Fibroblast of gingiva (primary cell): Measurements from ENCODE around the gene OR5H14.
"Not testable (repeated sequence)": the region's sequence is repeated elsewhere in the genome, so short reads cannot be mapped to it uniquely, and the experiment has no call there.

ENCODE experiments used
- DNase-seq: peaks from one replicate; pipeline ENCODE4 v3.0.0-alpha.2; 2011; ENCODE audit warnings: low read depth

OR5H14 gene

GRCh38 chr3:98147179-98147578 lies at the start of gene OR5H14:
TSS of gene OR5H14 (plus strand) at chr3:98147479. CDS start at chr3:98149386, 1,907 bp downstream.
- no peak for DNase-seq

DNA sequence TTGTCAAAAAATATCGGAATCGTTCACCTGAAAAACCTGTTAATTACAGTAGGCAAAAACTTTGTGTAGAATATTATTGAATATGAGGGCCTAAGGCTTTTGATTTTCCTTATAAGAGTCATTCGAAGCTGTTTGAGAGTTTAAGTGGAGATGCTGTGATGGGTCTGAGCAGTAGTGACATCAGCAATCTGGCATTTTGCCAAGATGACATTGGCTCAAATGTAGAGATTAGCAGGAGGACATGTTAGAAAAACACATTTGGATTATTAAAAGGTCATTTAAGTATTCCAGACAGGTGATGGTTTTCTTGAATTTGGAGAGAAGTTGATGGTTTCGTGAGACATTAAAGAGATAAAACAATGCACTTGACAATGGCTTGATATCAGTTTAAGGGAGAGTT lies 47.4 kb upstream of the OR5H14 start:
- no peak for DNase-seq

- no peak for DNase-seq
Measured at GRCh38 chr3:98108162-98108561, 39.1 kb upstream of the OR5H14 start.

GRCh38 chr3:98109807-98110549 lies 37.3 kb upstream of the OR5H14 start:
- no peak for DNase-seq

- DNase-seq, result no peak
Measured at GRCh38 chr3:98110550-98110908, 36.8 kb upstream of the OR5H14 start.

DNA sequence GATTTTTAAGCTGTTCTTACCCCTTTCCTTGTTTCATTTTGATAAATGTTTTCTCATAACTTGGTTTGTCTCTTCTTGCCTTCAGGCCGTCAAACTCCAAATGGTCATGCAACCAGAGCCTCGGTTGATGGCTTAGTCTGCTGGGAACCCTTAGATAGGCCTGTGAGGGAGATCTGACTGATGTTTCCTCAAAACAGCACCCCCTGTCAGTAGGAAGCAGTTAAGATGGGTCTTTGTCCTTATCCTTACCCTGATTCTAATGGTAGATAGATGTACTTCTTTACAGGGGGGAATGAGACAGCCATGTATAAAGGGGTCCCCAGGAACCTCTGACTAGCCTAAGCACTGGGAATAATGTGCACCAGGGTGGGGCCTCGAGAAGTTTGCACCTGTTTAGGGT lies 33.0 kb upstream of the OR5H14 start:
- no peak for DNase-seq

DNA sequence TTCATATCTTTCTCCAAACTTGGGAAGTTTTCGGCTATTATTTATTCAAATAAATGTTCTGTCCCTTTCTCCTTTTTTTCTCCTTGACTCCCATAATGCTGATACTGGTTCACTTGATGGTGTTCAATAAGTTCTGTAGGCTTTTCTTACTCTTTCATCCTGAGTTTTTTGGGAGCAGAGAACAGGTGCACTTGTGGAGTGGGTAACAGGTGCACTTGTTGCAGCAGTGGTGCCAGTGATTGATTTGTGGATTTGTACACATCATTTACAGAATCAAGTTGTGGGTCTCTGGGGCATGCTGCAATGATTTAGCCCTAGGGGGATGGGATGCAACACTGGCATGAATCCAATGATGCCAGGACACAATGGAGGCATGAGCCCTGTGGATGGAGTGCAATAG lies 31.6 kb upstream of the OR5H14 start:
- no peak for DNase-seq

GRCh38 chr3:98130421-98130820 lies 16.9 kb upstream of the OR5H14 start, which contains the start of gene OR5H1:
TSS of gene OR5H1 (plus strand) at chr3:98130721. CDS start at chr3:98132698, 1,977 bp downstream.
- no peak for DNase-seq

DNA sequence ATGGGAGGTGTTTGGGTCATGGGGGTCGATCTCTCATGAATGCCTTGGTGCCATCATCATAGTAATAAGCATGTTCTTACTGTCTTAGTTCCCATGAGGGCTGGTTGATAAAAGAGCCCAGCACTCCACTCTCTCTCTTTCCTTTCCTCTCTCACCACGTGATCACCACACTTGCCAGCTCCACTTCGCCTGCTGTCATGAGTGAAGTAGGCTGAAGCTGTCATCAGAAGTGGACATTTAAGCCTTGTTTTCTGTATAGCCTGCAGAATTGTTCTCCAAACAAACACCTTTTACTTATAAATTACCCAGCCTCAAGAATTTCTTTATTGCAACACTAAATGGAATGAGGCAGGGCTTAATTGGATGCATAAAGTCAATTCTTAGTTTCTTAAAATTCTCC lies 10.6 kb upstream of the OR5H14 start:
- no peak for DNase-seq

- not testable (repeated sequence) for DNase-seq
Measured at GRCh38 chr3:98137826-98138557, 9.3 kb upstream of the OR5H14 start.

GRCh38 chr3:98140531-98140930 lies 6.7 kb upstream of the OR5H14 start:
- DNase-seq, result no peak

- no peak for DNase-seq
Measured at GRCh38 chr3:98148751-98149150, 1.5 kb downstream of the OR5H14 start.

GRCh38 chr3:98149456-98149855 lies 2.2 kb downstream of the OR5H14 start:
- DNase-seq, result not testable (repeated sequence)

DNA sequence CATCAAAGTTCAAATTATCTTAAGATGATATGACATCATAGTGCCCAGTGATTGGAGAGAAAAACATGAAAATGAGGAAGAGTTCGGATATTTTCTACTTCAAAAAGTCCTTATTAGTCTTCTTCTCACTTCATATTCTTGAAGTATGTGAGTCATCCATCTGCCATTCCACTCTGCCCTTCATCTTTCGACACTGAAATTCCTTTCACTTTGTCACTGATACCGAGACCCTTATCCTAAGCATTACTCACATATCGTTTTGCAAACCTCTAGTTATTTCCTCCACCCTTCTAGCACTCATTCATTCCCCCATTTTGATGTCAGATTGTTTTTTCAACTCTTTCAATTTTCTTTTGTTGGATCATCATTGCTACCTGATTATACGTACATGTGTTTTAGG lies 4.0 kb downstream of the OR5H14 start:
- no peak for DNase-seq

GRCh38 chr3:98166396-98166795 lies 19.1 kb downstream of the OR5H14 start, which contains the start of gene OR5H15:
TSS of gene OR5H15 (plus strand) at chr3:98166696. CDS start at chr3:98168700, 2,004 bp downstream.
- DNase-seq, result no peak

- DNase-seq, result no peak
Measured at GRCh38 chr3:98171071-98171470, 23.8 kb downstream of the OR5H14 start.

DNA sequence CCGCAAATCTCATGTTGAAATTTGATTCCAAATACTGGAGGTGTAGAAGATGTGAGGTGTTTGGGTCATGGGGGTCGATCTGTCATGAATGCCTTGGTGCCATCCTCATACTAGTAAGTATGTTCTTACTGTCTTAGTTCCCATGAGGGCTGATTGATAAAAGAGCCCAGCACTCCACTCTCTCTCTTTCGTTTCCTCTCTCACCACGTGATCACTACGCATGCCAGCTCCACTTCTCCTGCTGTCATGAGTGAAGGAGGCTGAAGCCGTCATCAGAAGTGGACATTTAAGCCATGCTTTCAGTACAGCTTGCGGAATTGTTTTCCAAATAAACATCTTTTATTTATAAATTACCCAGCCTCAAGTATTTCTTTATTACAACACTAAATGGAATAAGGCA lies 25.3 kb downstream of the OR5H14 start:
- no peak for DNase-seq

DNA sequence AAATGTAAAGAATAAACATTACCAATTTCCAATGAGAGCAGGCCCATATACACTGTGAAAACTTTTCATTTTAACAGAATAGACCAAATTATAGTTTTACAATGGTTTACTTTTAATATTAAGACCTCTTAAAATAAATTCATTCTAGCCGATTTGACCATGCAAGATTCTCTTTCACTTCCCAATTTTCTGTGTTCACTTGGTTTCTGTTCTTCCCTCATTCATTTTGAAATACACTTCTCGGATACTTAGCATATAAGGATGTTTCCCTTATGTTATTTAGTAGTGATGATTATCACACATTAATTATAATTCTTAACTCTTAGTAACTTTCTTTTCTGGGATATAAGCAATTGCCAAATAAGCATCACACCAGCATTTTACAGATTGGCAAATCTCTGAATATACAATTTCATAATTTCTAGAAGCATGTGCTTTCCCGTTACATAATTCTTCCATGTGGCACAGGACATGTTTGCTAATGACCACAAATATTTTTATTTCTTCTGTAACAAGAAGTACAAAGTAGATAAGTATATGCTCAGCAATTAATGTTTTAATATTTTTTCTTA lies 33.1 kb downstream of the OR5H14 start:
- DNase-seq, result no peak

DNA sequence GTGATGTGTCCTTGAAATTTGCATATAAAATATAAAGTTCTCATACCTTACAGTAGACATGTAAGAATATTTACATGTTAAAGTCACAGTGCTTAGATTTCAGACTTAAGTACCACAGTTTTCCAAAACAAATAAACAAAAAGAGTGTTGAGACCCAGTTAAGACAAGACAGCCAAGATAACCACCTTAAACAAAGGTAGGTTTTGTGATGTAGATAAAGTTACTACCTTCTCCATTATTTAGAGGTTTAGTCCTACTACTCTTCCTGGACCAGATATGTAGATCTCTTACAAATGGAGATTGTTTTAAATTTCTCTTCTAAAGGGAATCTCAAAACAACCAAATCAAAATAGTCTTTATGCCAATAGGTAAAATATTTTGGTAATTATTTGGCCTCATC lies 34.9 kb downstream of the OR5H14 start:
- no peak for DNase-seq

DNA sequence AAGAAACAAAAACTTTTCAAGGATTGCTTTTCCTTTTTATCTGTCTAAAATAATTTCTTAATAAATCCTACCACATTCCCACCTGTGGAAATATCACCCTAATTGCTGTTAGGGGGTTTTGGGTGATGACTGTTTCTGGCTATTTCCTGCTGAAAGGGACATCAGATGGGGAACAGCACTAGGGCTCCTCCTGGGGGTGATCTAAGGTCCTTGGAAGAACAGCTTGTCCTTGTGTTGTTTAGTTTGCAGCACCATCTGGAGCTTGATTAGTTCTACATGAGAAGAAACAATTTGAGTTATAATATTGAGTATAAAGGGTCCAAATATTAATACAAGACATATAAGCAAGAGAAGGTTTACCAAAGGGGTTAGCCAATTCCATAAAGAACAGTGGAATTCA lies 37.9 kb downstream of the OR5H14 start:
- no peak for DNase-seq

GRCh38 chr3:98188545-98188944 lies 41.3 kb downstream of the OR5H14 start:
- DNase-seq, result no peak

- not testable (repeated sequence) for DNase-seq
Measured at GRCh38 chr3:98190911-98191310, 43.6 kb downstream of the OR5H14 start.

GRCh38 chr3:98196293-98196692 lies 49.0 kb downstream of the OR5H14 start:
- DNase-seq, result not testable (repeated sequence)
